HG03432 (cell line): Measurements from ENCODE around the gene ABCG1.
A peak's percentile ranks its signal among the peaks of the same experiment; 100 is the strongest.
"Not testable (repeated sequence)": the region's sequence is repeated elsewhere in the genome, so short reads cannot be mapped to it uniquely, and the experiment has no call there.

ENCODE experiments used
- ATAC-seq: cut with Tn5 transposase; IDR thresholded peaks from one replicate; pipeline ENCODE4 v1.9.1; 2021; ENCODE audit warnings: mild to moderate bottlenecking, moderate library complexity; ENCODE audit not compliant: unreplicated experiment

ABCG1 gene

DNA sequence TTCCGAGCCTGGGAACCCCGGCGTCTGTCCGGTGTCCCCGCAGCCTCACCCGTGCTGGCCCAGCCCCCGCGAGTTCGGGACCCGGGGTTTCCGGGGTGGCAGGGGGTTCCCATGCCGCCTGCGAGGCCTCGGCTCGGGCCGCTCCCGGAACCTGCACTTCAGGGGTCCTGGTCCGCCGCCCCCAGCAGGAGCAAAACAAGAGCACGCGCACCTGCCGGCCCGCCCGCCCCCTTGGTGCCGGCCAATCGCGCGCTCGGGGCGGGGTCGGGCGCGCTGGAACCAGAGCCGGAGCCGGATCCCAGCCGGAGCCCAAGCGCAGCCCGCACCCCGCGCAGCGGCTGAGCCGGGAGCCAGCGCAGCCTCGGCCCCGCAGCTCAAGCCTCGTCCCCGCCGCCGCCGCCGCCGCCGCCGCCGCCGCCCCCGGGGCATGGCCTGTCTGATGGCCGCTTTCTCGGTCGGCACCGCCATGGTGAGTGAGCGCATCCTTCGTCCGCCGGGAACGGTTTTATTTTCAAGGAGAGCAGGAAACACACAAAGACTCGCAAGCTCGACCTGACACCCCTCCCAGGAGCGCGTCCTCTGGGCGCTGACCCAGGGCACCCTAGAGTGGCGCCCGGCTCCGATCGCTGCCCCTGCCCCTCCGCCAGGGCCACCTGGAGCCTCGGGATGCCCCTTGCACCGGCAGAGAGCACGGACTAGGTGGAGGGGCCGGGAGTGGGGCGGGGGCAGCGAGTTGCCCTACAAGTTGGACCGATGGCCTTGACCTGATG lies at the start of gene ABCG1:
TSS of gene ABCG1 (plus strand) at position 305 of the 770 bp plus-strand sequence. CDS start at position 428, 123 bp downstream.
- ATAC-seq = peak; percentile 24

DNA sequence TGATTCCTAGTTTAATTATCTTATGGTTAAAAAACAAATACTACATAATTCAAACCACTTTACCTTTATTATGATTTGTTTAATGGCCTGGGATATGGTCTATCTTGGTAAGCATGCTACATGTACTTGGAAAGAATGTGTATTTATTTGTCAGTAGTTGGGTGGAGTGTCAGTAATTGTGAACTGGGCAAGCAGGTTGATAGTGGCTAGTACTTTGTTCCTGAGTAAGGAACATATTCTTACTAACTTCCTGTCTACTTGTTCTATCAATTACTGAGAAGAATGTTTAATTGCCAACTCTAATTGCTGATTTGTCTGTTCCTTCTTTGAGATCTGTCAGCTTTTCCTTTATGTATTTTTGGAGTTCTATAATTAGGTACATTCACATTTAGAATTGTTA lies 49.2 kb upstream of the ABCG1 start:
- ATAC-seq = no peak

GRCh38 chr21:42171091-42172053 lies 47.6 kb upstream of the ABCG1 start:
- no peak for ATAC-seq

DNA sequence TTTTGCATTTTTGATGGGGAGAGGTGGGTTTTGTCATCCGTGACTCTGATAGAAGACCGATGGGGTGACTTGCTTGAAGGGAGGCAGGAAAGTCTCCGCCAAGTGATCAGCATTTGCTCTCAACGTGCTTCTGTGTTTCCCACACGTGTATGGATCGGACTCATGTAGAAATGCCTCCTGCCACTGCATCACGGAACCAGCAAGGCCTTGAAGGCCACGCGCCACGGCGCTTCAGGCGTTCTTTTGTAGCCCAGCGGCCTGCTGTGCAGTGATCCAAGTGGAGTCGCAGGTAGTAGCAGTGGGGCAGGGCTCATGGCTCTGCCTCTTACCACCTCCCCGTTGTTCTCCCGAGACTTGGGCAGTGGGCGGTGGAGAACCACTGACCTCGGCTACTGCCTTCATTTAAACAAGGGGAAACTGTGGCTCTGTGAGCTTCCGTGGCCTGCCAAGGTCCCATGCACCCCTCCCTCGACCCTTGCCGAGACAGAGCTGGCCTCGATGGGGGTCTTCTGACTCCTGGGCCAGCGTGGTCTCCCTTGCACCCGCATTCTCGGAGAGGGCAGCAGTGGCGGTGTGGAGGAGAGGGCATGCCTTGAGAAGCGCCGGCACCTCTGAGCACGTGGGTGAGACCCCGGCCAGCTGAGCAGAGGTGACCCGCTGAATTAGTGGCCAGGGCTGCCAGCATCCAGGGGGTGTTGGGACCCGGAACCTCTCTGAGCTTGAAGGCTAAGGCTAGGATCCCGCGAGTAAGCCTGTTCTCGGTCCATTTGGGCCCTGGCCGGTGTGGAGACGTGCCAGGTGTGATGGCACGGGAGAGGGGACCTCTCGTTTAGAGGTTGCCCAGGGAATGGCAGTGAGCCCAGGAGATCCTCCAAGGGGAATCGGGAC lies 46.1 kb upstream of the ABCG1 start:
- no peak for ATAC-seq

- no peak for ATAC-seq
Observed at GRCh38 chr21:42174173-42174572, 44.8 kb upstream of the ABCG1 start.

DNA sequence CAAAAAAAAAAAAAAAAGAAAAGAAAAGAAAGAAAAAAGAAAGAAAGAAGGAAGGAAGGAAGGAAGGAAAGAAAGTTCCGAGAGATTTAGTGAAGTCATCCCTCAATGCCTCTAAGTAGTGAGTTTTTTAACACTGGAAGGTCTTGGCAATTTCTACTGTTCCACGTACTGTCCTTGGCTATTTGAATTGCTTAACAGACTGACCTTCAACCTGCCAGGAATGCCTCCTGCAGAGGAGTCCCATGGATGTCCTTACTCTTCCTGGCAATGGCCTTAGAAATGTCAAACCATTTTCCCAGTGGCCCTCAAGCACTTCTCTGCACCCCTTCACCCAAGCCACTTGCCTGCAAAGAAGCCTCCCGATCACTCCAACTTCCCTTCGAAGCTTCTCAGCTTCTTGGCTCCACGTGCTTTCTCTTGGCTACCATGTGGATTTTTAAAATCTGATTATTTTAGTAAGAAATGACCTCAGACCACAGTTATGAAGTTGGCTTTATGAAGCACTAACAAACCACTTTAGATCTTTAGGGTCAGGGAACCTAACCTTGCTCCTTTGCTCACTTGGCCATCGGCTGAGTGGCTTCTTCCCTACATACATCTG lies 43.7 kb upstream of the ABCG1 start:
- ATAC-seq = no peak

DNA sequence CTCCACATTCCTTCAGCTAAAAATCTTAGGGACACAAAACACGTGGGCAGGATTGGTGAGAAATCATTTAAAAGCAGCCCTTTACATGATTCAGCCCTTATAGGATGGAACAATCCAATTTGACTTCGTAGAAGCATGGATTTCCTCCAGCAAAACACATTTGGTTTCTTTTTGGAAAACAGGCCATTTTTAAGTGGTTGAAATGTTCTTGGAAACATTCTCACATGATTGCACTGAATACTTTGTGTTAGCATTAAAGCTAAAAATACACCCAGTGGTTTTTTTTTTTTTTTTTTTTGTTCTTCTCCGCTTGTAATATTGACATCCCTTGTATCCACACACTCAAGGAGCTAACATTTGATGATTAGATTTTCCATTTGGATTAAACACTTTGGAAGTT lies 42.1 kb upstream of the ABCG1 start:
- no peak for ATAC-seq

DNA sequence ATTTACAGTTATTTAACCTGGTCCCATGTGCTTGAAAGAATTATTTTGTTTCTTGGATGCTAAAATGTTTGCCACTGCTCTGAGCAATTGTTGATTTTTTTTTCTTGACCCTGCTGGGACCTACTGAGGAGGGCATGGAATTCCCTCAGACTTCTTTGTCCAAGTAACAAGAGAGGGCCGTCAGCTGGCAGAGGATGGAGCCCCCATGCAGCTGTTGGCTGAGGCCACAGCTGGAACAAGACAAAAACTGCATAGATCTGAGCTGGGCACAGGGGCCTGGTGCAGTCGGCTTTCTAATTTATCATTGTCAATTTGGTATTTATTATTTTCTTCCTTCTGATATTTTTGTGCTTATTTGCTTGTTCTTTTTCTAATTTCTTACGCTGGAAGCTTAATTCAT lies 39.6 kb upstream of the ABCG1 start:
- no peak for ATAC-seq

DNA sequence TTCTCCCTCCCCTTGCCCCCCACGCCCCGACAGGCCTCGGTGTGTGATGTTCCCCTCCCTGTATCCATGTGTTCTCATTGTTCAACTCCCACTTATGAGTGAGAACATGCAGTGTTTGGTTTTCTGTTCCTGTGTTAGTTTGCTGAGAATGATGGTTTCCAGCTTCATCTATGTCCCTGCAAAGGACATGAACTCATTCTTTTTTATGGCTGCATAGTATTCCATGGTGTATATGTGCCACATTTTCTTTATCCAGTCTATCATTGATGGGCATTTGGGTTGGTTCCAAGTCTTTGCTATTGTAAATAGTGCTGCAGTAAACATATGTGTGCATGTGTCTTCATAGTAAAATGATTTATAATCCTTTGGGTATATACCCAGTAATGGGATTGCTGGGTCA lies 38.9 kb upstream of the ABCG1 start:
- ATAC-seq = not testable (repeated sequence)

GRCh38 chr21:42182713-42183371 lies 36.1 kb upstream of the ABCG1 start:
- no peak for ATAC-seq

- no peak for ATAC-seq
Observed at GRCh38 chr21:42183374-42184266, 35.3 kb upstream of the ABCG1 start.

DNA sequence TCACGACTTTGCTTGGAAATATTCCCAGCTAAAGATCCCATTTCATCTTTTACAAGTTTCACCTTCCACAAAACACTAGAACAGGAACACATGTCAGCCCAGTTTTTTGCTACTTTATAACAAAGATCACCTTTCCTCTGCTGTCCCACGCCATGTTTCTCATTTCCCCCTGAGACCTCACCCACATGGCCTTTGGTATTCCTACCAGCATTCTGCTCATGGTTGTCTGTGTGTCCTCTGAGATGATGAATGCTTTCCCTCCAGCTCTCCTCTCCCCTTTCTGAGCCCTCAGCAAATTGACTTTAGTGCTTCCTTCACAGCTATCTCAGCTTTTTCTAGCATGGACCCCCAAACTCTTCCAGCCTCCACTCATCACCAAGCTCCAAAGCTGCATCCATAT lies 32.3 kb upstream of the ABCG1 start:
- no peak for ATAC-seq

DNA sequence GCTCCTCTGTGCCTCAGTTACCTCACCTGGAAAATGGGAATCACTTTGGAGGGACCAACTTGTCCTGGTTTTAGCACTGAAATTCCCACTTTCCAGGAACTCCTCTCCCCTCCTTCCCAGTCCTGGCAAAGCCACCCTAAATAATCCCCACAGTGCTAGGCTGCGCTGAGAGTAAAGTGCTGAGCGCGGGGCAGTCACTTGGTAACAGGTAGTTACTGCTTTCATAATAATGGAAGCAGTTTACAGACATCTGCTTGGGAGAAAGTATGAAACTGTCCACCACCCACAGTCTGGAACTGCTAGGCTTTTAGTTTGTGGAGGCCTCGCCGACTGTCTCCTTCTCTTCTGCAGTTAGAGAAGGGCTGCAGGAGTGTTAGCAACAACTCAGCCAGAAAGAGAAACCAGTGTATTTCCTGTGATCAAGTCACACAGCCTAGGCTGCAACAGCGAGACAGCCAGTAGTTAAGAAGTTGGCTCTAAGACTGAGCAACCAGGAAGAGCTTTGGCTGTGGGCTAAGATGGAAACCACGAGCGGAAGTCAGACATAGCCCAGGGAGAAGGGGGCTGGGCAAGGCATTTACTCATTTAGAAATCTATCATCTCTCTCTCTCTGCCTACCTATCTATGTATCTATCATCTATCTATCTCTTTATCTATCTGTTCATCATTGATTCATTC lies 30.8 kb upstream of the ABCG1 start:
- peak; percentile 96 for ATAC-seq

DNA sequence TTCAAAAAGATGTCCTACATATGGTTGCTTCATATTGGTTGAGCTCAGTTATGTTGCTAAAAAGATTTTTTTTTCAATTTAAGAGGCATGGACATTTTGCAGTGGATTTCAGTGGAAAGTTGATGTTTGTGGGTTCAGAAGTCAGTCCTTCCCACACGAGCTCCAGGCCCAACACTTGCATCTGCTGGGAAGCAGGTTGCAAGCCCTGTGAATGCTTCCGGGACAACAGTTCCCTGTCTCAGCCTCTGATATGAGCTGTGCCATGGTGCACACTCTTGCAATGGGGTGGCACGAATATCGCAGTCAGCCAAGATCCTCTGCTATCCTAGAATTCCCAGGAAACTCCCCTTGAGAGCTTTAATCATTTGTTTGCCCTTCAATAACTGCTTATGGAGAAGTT lies 30.3 kb upstream of the ABCG1 start:
- no peak for ATAC-seq

GRCh38 chr21:42189431-42189830 lies 29.5 kb upstream of the ABCG1 start:
- ATAC-seq = no peak

GRCh38 chr21:42189860-42190485 lies 29.0 kb upstream of the ABCG1 start:
- ATAC-seq = no peak

- ATAC-seq = no peak
Observed at GRCh38 chr21:42190486-42190863, 28.5 kb upstream of the ABCG1 start.

DNA sequence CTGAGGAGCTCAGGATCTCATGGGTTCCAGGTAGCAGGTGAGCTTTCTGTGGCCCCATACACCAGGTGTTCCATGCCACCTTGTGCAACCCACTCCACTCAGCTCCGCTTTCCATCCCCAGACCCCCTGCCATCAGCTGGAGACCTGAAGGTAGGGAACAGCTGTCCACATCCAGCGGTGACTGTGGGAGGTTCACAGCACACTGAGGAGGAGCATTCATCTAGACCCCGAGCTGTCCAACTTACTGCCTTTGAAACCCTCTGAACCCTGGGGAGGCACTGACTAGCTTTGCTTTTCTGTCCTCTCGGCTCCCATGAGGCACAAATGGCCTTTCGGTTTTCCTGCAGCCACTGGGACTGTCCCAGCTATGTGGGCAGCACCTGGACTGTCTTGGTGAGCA lies 27.9 kb upstream of the ABCG1 start:
- ATAC-seq = no peak
